ENCODE measurements around the gene ZEB1.

ZEB1 gene

DNA sequence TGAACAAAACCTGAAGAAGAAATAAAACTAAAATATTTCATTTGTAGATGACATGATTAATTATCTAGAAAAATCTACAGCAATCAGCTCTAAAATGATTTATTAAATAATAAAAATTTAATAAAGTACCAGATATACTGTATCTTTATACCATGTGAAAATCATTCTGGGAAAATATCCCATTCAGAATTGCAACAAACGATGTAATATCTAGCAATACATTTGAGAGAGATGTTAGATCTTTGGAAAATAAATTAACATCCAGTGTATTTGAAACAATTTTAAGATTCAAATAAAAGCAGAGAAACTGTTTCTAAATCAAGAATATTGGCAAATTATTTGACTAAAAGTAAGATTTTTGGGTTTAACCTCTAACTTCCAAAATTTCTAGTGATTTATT, 62.2 kb downstream of the ZEB1 start:
- DNase-seq (ENCODE audit: low read depth) = no peak

DNA sequence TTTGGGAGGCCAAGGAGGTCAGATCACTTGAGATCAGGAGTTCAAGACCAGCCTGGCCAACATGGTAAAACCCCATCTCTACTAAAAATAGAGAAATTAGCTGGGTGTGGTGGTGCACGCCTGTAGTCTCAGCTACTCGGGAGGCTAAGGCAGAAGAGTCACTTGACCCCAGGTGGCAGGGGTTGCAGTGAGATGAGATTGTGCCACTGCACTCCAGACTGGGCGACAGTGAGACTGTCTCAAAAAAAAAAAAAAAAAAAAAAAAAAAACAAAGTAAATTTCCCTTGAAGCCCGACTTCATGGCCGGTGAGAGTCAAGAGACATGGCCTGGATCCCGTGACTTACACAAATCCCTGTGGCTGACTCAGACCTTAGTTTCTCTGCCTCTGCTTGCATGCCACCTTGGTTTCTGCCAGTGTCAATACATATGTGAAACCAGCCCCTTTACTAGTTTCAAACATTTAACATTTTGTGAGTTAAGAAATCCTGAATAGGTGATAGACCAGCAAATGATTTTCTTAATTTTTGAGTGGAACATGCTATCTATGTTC, 62.8 kb downstream of the ZEB1 start:
- H3K4me3 ChIP-seq (ENCODE audit: low read depth, low read length) = no peak overlapping the region
- no peak for TF ChIP-seq MYC (IDR thresholded peaks at IDR 0.05; ENCODE audit: low read depth, low read length)
- TF ChIP-seq, protein P1, sequence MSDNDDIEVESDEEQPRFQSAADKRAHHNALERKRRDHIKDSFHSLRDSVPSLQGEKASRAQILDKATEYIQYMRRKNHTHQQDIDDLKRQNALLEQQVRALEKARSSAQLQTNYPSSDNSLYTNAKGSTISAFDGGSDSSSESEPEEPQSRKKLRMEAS (IDR thresholded peaks at IDR 0.05; ENCODE audit: low read depth, low read length) = no peak
- TF ChIP-seq POLR2A (IDR thresholded peaks at IDR 0.05; ENCODE audit: extremely low read depth, insufficient read length) = no peak
- TF ChIP-seq, protein P2, sequence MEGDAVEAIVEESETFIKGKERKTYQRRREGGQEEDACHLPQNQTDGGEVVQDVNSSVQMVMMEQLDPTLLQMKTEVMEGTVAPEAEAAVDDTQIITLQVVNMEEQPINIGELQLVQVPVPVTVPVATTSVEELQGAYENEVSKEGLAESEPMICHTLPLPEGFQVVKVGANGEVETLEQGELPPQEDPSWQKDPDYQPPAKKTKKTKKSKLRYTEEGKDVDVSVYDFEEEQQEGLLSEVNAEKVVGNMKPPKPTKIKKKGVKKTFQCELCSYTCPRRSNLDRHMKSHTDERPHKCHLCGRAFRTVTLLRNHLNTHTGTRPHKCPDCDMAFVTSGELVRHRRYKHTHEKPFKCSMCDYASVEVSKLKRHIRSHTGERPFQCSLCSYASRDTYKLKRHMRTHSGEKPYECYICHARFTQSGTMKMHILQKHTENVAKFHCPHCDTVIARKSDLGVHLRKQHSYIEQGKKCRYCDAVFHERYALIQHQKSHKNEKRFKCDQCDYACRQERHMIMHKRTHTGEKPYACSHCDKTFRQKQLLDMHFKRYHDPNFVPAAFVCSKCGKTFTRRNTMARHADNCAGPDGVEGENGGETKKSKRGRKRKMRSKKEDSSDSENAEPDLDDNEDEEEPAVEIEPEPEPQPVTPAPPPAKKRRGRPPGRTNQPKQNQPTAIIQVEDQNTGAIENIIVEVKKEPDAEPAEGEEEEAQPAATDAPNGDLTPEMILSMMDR (IDR thresholded peaks at IDR 0.05; ENCODE audit: low read depth, low read length) = no peak
- DNase-seq (ENCODE audit: low read depth) = no peak

More for the DNA sequence above, 62.2 kb downstream of the ZEB1 start:
- H3K4me3 ChIP-seq (ENCODE audit: low read depth, low read length) = no peak overlapping the region
- TF ChIP-seq POLR2A (IDR thresholded peaks at IDR 0.05; ENCODE audit: extremely low read depth, insufficient read length) (no peak), MYC (IDR thresholded peaks at IDR 0.05; ENCODE audit: low read depth, low read length) (no peak)
- TF ChIP-seq, protein P2 (IDR thresholded peaks at IDR 0.05; ENCODE audit: low read depth, low read length) = no peak
- TF ChIP-seq, protein P1 (IDR thresholded peaks at IDR 0.05; ENCODE audit: low read depth, low read length) = no peak

DNA sequence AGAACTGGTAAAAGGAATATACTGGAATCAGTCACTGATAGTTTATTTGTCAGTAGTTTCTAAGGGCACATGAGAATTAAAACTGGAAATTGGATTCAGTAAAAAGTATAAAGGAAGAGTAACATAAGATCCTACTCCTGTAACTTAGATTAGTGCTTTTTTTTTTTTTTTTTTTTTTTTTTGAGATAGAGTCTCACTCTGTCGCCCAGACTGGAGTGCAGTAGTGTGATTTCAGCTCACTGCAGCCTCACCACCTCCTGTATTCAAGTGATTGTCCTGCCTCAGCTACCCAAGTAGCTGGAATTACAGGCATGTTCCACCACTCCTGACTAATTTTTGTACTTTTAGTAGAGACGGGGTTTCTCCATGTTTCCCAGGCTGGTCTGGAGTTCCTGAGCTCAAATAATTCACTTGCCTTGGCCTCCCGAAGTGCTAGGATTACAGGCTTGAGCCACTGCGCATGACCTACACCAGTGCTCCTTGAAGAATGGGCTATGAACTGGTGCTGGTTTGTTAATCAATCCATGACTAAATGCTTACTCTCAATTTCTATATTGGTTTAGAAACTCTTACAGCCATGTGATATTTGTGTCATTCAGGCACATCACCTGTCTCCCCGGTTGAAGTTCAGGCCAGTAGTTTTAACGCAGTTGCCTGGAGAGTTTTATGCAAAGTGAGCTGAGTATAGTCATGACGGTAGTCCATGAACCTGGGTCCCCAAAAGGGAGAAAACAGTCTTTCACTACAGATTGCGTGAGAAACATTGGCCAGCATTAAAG, 65.0 kb downstream of the ZEB1 start:
- DNase-seq (ENCODE audit: low read depth) = no peak
- no peak overlapping the region for H3K4me3 ChIP-seq (ENCODE audit: low read depth, low read length)
- TF ChIP-seq POLR2A (IDR thresholded peaks at IDR 0.05; ENCODE audit: extremely low read depth, insufficient read length) = no peak
- no peak for TF ChIP-seq MYC (IDR thresholded peaks at IDR 0.05; ENCODE audit: low read depth, low read length)

DNA sequence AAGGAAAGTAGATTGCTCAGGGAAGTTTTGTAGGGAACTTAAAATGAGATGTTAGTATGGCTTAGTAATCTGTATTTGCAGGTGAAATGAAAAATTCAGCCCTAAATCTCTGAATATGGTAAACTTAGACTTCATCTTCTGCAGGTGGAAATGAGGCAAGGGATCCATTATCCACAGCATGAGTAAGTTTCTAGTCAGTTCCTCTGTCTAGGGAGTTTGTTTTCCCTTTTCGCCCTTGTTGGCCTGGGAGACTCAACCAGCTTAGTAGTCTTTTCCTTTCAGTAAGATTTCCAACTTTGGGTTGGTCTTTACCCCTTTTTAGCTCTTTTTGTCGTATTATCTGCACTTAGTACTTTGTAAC, 65.6 kb downstream of the ZEB1 start:
- no peak for TF ChIP-seq POLR2A (IDR thresholded peaks at IDR 0.05; ENCODE audit: extremely low read depth, insufficient read length)
- TF ChIP-seq, protein P2 (IDR thresholded peaks at IDR 0.05; ENCODE audit: low read depth, low read length) = no peak
- TF ChIP-seq MYC (IDR thresholded peaks at IDR 0.05; ENCODE audit: low read depth, low read length) = no peak
- TF ChIP-seq, protein P1 (IDR thresholded peaks at IDR 0.05; ENCODE audit: low read depth, low read length) = no peak
- H3K4me3 ChIP-seq (ENCODE audit: low read depth, low read length) = no peak overlapping the region
- DNase-seq (ENCODE audit: low read depth) = no peak

DNA sequence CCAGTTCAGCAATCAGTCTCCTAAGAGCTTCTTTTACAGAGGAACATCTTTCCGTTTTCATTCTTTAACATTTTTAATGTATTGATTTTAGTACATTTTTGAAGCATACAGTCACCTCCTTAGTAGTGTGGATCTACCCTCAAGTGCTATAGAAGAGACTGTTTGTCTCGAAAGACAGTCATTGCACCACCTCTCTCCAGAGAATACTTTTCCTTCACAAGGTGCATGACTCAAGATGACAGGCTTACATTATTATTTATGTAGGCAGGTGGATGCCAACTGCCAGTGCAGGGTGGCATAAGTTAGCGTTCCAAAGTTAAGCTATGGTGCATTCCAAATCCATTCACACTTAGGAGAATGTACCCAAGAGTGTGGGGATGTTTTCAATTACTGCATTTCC, 71.8 kb downstream of the ZEB1 start:
- H3K4me3 ChIP-seq (ENCODE audit: low read depth, low read length) = no peak overlapping the region
- TF ChIP-seq POLR2A (IDR thresholded peaks at IDR 0.05; ENCODE audit: extremely low read depth, insufficient read length) (no peak), MYC (IDR thresholded peaks at IDR 0.05; ENCODE audit: low read depth, low read length) (no peak)
- TF ChIP-seq, protein P1 (IDR thresholded peaks at IDR 0.05; ENCODE audit: low read depth, low read length) = no peak
- TF ChIP-seq, protein P2 (IDR thresholded peaks at IDR 0.05; ENCODE audit: low read depth, low read length) = no peak
- no peak for DNase-seq (ENCODE audit: low read depth)

DNA sequence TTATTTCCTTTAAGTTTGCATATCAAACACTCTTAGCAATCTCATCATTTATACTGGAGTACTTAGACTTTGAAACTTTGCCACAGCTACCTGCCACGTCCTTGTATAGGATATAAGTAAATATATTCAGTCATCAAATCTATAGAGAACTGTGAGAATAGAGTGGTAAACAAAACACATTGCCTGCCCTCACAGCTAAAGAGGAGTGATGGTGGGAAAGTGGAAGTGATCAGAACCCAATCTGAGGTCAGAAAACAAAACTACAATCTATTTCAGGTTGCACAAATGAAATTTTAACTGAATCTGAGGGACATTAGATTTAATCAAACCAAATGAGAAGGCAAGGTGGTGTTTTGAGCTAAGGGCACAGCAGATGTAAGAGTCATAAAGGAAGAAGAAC, 74.8 kb downstream of the ZEB1 start:
- TF ChIP-seq POLR2A (IDR thresholded peaks at IDR 0.05; ENCODE audit: extremely low read depth, insufficient read length) (no peak), MYC (IDR thresholded peaks at IDR 0.05; ENCODE audit: low read depth, low read length) (no peak)
- TF ChIP-seq, protein P1 (IDR thresholded peaks at IDR 0.05; ENCODE audit: low read depth, low read length) = no peak
- TF ChIP-seq, protein P2 (IDR thresholded peaks at IDR 0.05; ENCODE audit: low read depth, low read length) = no peak
- DNase-seq (ENCODE audit: low read depth) = no peak
- H3K4me3 ChIP-seq (ENCODE audit: low read depth, low read length) = no peak overlapping the region

Measured in NB4 (cell line).